Measurements from ENCODE around the gene STAC2.
"Not testable (repeated sequence)": the region's sequence is repeated elsewhere in the genome, so short reads cannot be mapped to it uniquely, and the experiment has no call there.

STAC2 gene

DNA sequence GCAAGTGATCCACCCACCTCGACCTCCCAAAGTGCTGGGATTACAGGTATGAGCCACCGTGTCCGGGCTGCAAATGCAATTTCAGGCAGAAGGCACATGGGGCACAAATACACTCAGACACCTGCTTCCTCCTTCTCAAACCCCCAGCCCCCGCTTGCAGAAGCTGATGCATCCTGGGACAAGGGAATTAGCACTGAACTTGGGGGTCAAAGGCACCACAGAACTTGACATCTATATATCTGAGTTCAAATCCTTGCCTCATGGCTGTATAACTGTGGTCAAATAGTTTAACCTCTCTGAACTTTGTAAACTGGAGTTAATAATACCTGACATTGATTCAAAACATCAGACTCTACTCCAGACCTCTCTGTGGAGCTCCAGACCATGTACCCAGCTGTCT lies 55.6 kb downstream of the STAC2 start:
- Histone ChIP-seq H3F3A (ENCODE audit: control insufficient read depth, insufficient read depth) (peaks cover 2% of the 10 kb centered on the region; the same call in 1 of the 2 replicates), H3K27ac (ENCODE audit: low read depth, low read length) (no peak overlapping the region), H3K36me3 (ENCODE audit: control insufficient read depth, low read length) (peaks cover 6% of the 10 kb centered on the region), H3K79me2 (ENCODE audit: control insufficient read depth, low read length) (no peaks in the 10 kb centered on the region), H3K4me1 (ENCODE audit: control insufficient read depth, low read length) (peaks cover 27% of the 10 kb centered on the region), H3K27me3 (ENCODE audit: control insufficient read depth, low read length) (peaks cover 6% of the 10 kb centered on the region; the same call in 1 of the 2 replicates), H3K9me3 (ENCODE audit: control insufficient read depth, insufficient read depth, low read length) (no peaks in the 10 kb centered on the region), H3K4me2 (ENCODE audit: low read length) (peak overlapping the region; percentile 24; the same call in 1 of the 2 replicates), H3K9me2 (replicated peaks; ENCODE audit: control insufficient read depth, low read length) (no peaks in the 10 kb centered on the region), H3K4me3 (ENCODE audit: low read length) (no peak overlapping the region), H4K20me1 (ENCODE audit: control insufficient read depth, insufficient read depth, low read depth, low read length) (peaks cover 4% of the 10 kb centered on the region; the same call in 1 of the 2 replicates)
- TF ChIP-seq EZH2phosphoT487 (IDR thresholded peaks at IDR 0.05; ENCODE audit: borderline replicate concordance, low read length) (no peak), CTCF (IDR thresholded peaks at IDR 0.05; ENCODE audit: low read depth, low read length, poor library complexity, severe bottlenecking) (no peak)

DNA sequence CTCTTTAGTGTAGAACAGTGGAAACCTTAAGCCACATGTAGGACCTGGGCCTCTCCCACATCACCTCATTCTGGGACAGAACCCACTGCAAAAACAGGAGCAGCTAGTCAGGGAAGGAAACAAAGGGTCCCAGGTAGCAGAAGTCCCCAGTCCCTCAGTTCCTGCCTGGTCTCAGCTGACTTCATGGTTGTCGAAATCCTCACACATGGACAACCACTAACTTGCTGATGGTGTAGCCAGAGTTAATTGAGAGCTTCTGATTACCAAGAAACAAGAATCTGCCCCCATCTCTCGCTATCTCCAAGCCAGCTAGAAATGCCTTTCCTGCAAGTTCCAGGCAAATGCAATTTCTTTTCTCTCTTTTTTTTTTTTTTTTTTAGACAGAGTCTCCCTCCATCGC lies 56.2 kb downstream of the STAC2 start:
- H3K79me2 ChIP-seq (ENCODE audit: control insufficient read depth, low read length): no peaks in the 10 kb centered on the region
- no peak for TF ChIP-seq CTCF (IDR thresholded peaks at IDR 0.05; ENCODE audit: low read depth, low read length, poor library complexity, severe bottlenecking)
- TF ChIP-seq EZH2phosphoT487 (IDR thresholded peaks at IDR 0.05; ENCODE audit: borderline replicate concordance, low read length): no peak
- H3F3A ChIP-seq (ENCODE audit: control insufficient read depth, insufficient read depth): peaks cover 2% of the 10 kb centered on the region; the same call in 1 of the 2 replicates
- no peaks in the 10 kb centered on the region for H3K9me2 ChIP-seq (replicated peaks; ENCODE audit: control insufficient read depth, low read length)
- peaks cover under 1% of the 10 kb centered on the region; the same call in 1 of the 2 replicates for H4K20me1 ChIP-seq (ENCODE audit: control insufficient read depth, insufficient read depth, low read depth, low read length)
- peaks cover 30% of the 10 kb centered on the region for H3K4me1 ChIP-seq (ENCODE audit: control insufficient read depth, low read length)
- no peaks in the 10 kb centered on the region for H3K9me3 ChIP-seq (ENCODE audit: control insufficient read depth, insufficient read depth, low read length)
- peaks cover 6% of the 10 kb centered on the region; the same call in 1 of the 2 replicates for H3K27me3 ChIP-seq (ENCODE audit: control insufficient read depth, low read length)
- no peak overlapping the region; the same call in 1 of the 2 replicates for H3K4me2 ChIP-seq (ENCODE audit: low read length)
- H3K4me3 ChIP-seq (ENCODE audit: low read length): no peak overlapping the region
- peaks cover under 1% of the 10 kb centered on the region; the same call in 1 of the 2 replicates for H3K36me3 ChIP-seq (ENCODE audit: control insufficient read depth, low read length)
- H3K27ac ChIP-seq (ENCODE audit: low read depth, low read length): no peak overlapping the region

DNA sequence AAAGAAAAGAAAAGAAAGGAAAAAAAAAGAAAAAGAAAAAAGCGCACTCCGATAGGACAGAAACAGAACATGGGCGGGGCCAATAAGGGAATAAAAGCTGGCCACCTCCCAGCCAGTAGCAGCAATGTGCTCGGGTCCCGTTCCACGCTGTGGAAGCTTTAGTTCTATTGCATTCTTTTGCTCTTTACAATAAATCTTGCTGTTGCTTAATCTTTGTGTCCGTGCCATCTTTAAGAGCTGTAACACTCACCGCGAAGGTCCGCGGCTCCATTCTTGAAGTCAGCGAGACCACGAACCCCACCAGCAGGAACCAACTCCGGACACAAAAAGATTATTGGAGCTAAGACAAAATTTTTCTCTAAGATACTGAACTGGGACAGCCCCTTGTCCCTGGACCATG lies 56.6 kb downstream of the STAC2 start:
- Histone ChIP-seq H3K4me3 (ENCODE audit: low read length) (no peak overlapping the region), H3K27ac (ENCODE audit: low read depth, low read length) (no peak overlapping the region), H3K79me2 (ENCODE audit: control insufficient read depth, low read length) (no peaks in the 10 kb centered on the region), H3K9me2 (replicated peaks; ENCODE audit: control insufficient read depth, low read length) (no peaks in the 10 kb centered on the region), H3K36me3 (ENCODE audit: control insufficient read depth, low read length) (no peaks in the 10 kb centered on the region), H3F3A (ENCODE audit: control insufficient read depth, insufficient read depth) (peaks cover 2% of the 10 kb centered on the region; the same call in 1 of the 2 replicates), H3K4me2 (ENCODE audit: low read length) (no peak overlapping the region), H3K27me3 (ENCODE audit: control insufficient read depth, low read length) (peaks cover 6% of the 10 kb centered on the region; the same call in 1 of the 2 replicates), H4K20me1 (ENCODE audit: control insufficient read depth, insufficient read depth, low read depth, low read length) (no peaks in the 10 kb centered on the region), H3K9me3 (ENCODE audit: control insufficient read depth, insufficient read depth, low read length) (no peaks in the 10 kb centered on the region), H3K4me1 (ENCODE audit: control insufficient read depth, low read length) (peaks cover 34% of the 10 kb centered on the region)
- TF ChIP-seq EZH2phosphoT487 (IDR thresholded peaks at IDR 0.05; ENCODE audit: borderline replicate concordance, low read length) (no peak), CTCF (IDR thresholded peaks at IDR 0.05; ENCODE audit: low read depth, low read length, poor library complexity, severe bottlenecking) (no peak)

DNA sequence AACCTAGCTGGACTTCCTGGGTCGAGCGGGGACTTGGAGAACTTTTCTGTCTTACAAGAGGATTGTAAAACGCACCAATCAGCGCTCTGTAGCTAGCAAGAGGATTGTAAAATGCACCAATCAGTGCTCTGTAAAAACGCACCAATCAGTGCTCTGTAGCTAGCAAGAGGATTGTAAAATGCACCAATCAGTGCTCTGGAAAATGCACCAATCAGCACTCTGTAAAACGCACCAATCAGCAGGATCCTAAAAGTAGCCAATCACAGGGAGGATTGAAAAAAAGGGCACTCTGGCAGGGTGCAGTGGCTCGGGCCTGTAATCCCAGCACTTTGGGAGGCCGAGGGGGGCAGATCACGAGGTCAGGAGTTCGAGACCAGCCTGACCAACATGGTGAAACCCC lies 57.2 kb downstream of the STAC2 start:
- not testable (repeated sequence) for H3K4me2 ChIP-seq (ENCODE audit: low read length); H3F3A ChIP-seq (ENCODE audit: control insufficient read depth, insufficient read depth); H3K36me3 ChIP-seq (ENCODE audit: control insufficient read depth, low read length); H3K9me3 ChIP-seq (ENCODE audit: control insufficient read depth, insufficient read depth, low read length); H3K9me2 ChIP-seq (replicated peaks; ENCODE audit: control insufficient read depth, low read length); H3K27me3 ChIP-seq (ENCODE audit: control insufficient read depth, low read length); H3K4me3 ChIP-seq (ENCODE audit: low read length); H3K79me2 ChIP-seq (ENCODE audit: control insufficient read depth, low read length); H4K20me1 ChIP-seq (ENCODE audit: control insufficient read depth, insufficient read depth, low read depth, low read length); H3K27ac ChIP-seq (ENCODE audit: low read depth, low read length)
- peaks cover 33% of the 10 kb centered on the region for H3K4me1 ChIP-seq (ENCODE audit: control insufficient read depth, low read length)

Data from DOHH2 (cell line).